ENCODE measurements around the gene DAW1.

- TF ChIP-seq POLR2AphosphoS5 (IDR thresholded peaks at IDR 0.05; ENCODE audit: insufficient read depth in 1 of 2, low read depth in 1 of 2) (no peak), CTCF (IDR thresholded peaks at IDR 0.05) (no peak)
Observed at GRCh38 chr2:227827143-227827542, 44.3 kb upstream of the DAW1 start.
